ENCODE results near the gene HAUS5.

DNA sequence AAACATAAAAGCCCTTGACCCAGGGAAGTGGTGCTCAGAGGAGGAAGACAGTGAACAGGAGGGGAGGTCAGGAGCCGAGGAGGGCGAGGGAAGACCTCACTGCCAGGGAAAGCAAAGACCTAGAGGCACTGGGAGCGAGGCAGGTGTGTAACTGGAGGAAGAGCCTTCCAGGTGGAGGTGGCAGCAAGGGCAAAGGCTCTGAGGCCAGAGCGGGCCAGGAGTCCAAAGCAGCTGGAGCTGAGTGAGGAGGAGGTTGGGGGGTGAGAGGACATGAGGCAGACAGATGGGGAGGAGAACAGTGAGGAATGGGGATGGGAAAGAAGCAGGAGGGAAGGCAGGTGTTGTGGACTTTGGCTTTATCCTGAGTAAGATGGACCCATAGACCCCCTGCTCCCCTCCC is 57.4 kb downstream of the HAUS5 start:
- no peak for TF ChIP-seq EZH2 (IDR thresholded peaks at IDR 0.05; ENCODE audit: low read length)
- TF ChIP-seq, protein P1, sequence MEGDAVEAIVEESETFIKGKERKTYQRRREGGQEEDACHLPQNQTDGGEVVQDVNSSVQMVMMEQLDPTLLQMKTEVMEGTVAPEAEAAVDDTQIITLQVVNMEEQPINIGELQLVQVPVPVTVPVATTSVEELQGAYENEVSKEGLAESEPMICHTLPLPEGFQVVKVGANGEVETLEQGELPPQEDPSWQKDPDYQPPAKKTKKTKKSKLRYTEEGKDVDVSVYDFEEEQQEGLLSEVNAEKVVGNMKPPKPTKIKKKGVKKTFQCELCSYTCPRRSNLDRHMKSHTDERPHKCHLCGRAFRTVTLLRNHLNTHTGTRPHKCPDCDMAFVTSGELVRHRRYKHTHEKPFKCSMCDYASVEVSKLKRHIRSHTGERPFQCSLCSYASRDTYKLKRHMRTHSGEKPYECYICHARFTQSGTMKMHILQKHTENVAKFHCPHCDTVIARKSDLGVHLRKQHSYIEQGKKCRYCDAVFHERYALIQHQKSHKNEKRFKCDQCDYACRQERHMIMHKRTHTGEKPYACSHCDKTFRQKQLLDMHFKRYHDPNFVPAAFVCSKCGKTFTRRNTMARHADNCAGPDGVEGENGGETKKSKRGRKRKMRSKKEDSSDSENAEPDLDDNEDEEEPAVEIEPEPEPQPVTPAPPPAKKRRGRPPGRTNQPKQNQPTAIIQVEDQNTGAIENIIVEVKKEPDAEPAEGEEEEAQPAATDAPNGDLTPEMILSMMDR (optimal IDR thresholded peaks at IDR 0.05 in 1 of 3, IDR thresholded peaks at IDR 0.05 in 1 of 3, conservative IDR thresholded peaks at IDR 0.05 in 1 of 3; ENCODE audit: extremely low read depth in 1 of 3, insufficient read depth in 2 of 3, low read length in 3 of 3): no peak

All from keratinocyte (primary cell).